ENCODE results near the gene PTGFRN.

PTGFRN gene

DNA sequence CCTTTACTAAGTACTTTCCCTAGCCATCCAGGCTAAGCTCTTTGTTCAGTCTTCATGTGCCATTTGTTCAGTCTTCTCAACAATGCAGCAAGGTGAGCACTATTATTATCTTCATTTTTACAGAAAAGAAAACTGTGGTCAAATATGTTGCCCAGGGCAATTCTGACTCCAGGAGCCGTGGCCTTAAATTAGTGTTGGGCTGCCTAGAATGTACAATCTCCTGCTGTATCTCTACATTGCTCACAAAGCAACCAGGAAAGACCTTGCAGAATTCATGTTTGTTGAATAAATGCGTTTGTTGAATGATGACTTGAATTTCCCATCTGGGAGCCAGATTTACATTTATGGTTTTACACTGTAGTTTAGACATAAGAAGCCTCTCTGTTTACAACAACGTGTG, 106.0 kb downstream of the PTGFRN start:
- DNase-seq (ENCODE audit: low read depth, low spot score) = no peak
- H3K4me3 ChIP-seq (ENCODE audit: low read length) = no peak overlapping the region

DNA sequence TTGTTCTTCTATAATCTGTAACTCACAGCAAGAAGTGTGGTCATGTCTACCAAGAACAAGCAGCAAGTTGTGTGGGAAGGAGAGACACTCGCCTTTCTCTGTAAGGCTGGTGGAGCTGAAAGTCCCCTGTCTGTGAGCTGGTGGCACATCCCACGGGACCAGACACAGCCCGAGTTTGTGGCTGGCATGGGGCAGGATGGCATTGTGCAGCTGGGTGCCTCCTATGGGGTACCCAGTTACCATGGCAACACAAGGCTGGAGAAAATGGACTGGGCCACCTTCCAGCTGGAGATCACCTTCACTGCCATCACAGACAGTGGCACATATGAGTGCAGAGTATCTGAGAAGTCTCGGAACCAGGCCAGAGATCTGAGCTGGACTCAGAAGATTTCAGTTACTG, 107.3 kb downstream of the PTGFRN start:
- no peak for DNase-seq (ENCODE audit: low read depth, low spot score)
- no peak overlapping the region for H3K4me3 ChIP-seq (ENCODE audit: low read length)

- no peak overlapping the region for H3K4me3 ChIP-seq (ENCODE audit: low read length)
- no peak for DNase-seq (ENCODE audit: low read depth, low spot score)
Measured at GRCh38 chr1:117017648-117018047, 107.9 kb downstream of the PTGFRN start.

DNA sequence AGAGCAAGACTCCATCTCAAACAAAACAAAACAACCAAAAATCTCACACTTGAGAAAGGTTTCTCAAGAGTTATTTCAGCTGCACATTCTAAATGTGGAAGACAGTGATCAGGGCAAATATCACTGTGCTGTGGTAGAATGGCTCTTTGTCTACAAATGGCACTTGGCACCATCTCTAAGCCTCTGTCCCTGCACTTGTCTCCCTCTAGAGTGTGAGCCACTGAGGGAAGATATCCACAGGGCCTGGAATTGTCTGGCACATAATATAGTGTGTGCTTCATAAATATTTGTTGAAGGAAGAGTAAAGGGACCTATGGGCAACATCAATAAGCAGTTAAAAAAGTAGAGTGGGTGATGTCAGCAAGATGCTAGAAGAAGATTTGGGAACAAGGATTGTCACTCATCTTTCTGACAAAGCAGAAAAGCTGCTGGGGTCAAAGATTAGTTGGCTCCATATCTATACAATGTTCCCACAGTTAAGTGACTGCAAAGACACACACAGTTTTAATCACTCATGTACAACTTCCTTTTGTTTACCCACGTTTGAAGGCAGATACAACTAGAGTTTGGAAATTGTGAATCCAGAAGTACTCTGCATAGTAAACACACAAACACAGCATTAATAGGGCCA, 110.9 kb downstream of the PTGFRN start:
- no peak for DNase-seq (ENCODE audit: low read depth, low spot score)
- H3K4me3 ChIP-seq (ENCODE audit: low read length) = no peak overlapping the region

DNA sequence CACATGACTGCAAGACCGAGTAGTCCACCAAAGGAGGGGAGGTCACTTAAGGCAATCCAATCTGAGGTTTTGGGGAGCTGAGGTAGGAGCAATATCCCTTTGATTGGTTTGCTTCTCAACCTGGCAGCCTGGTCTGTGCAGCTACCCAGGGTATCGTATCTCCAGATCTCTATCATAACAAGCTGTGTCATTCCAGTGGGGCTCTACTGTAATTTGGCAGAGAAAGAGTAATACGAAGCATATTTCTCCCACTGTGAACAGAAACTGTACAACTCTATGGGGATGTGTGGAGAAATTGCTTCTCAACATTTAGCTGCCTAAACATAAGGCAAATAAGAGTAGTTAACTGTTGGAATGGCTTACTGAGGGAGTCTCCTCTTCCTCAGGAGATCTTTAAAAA, 112.4 kb downstream of the PTGFRN start:
- no peak overlapping the region for H3K4me3 ChIP-seq (ENCODE audit: low read length)
- DNase-seq (ENCODE audit: low read depth, low spot score) = no peak

- H3K4me3 ChIP-seq (ENCODE audit: low read length) = no peak overlapping the region
- no peak for DNase-seq (ENCODE audit: low read depth, low spot score)
Measured at GRCh38 chr1:117025568-117025967, 115.9 kb downstream of the PTGFRN start.

DNA sequence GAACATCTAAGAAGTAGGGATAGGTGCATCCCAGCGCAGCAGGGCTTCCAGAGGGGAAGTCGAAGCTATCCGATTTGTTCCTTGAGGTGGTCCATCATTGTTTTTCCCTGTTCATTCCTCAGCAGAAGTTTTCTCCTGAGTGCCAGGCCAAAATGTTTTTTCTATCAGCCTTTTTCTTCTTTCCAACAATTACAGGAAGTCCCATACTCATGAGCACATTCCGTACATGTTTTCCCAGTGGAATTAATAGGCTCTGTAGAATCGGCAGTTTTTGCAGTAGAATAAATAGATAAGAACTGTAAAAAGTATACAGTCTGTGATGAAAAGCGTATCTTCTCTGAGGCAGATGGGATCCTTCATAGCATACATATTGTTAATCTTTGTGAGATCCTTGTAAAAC, 116.6 kb downstream of the PTGFRN start:
- DNase-seq (ENCODE audit: low read depth, low spot score) = no peak
- H3K4me3 ChIP-seq (ENCODE audit: low read length) = no peak overlapping the region

- no peak overlapping the region for H3K4me3 ChIP-seq (ENCODE audit: low read length)
- no peak for DNase-seq (ENCODE audit: low read depth, low spot score)
Measured at GRCh38 chr1:117029685-117030084, 120.0 kb downstream of the PTGFRN start.

GRCh38 chr1:117030271-117030877, 120.7 kb downstream of the PTGFRN start:
- no peak overlapping the region for H3K4me3 ChIP-seq (ENCODE audit: low read length)
- no peak for DNase-seq (ENCODE audit: low read depth, low spot score)

- no peak overlapping the region for H3K4me3 ChIP-seq (ENCODE audit: low read length)
- no peak for DNase-seq (ENCODE audit: low read depth, low spot score)
Measured at GRCh38 chr1:117032266-117032665, 122.5 kb downstream of the PTGFRN start.

GRCh38 chr1:117032681-117033539, 123.2 kb downstream of the PTGFRN start:
- DNase-seq (ENCODE audit: low read depth, low spot score) = no peak
- H3K4me3 ChIP-seq (ENCODE audit: low read length) = no peak overlapping the region

DNA sequence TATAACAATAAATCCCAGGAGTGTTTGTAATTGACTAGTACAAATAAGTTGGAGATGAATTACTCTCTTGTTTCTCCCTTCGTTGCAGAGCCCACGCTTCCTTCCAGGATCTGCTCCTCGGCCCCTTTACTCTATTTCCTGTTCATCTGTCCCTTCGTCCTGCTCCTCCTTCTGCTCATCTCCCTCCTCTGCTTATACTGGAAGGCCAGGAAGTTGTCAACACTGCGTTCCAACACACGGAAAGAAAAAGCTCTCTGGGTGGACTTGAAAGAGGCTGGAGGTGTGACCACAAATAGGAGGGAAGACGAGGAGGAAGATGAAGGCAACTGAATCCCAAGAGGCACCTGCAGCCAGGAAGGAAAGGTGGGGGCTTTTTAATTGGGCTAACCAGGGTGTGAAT, 124.1 kb downstream of the PTGFRN start:
- H3K4me3 ChIP-seq (ENCODE audit: low read length) = no peak overlapping the region

DNA sequence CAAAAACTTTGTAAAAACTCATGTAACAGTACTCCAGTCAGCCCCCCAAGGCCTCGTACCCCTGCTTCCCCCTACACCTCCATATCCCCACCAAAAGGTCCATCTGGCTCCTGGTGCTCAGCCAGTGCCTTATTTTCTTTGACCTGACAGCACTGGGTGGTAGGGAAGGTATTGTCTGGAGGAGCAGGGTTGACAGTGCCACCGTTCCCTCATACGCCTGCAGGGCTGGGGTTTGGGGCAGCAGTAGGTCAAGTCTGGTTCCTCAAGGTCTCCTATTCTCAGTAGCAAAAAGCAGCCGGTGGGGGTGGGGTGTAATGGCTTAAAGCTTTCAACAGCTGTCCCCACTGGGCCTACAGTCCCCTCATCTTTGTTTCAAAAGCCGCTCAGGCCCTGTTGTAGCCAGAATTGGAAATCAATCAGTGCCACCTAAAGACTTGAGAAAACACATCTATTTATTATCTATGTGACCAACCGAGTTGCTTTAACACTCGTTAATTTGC, 125.1 kb downstream of the PTGFRN start:
- DNase-seq (ENCODE audit: low read depth, low spot score) = no peak
- no peak overlapping the region for H3K4me3 ChIP-seq (ENCODE audit: low read length)

More for the DNA sequence above, 124.1 kb downstream of the PTGFRN start:
- no peak for DNase-seq (ENCODE audit: low read depth, low spot score)

- H3K4me3 ChIP-seq (ENCODE audit: low read length) = no peak overlapping the region
- no peak for DNase-seq (ENCODE audit: low read depth, low spot score)
Measured at GRCh38 chr1:117036018-117036461, 126.3 kb downstream of the PTGFRN start.

GRCh38 chr1:117037802-117038201, 128.1 kb downstream of the PTGFRN start:
- DNase-seq (ENCODE audit: low read depth, low spot score) = no peak
- H3K4me3 ChIP-seq (ENCODE audit: low read length) = no peak overlapping the region

GRCh38 chr1:117038236-117038635, 128.5 kb downstream of the PTGFRN start:
- no peak overlapping the region for H3K4me3 ChIP-seq (ENCODE audit: low read length)
- DNase-seq (ENCODE audit: low read depth, low spot score) = no peak
